Measurements from ENCODE around the gene ITIH3. TPM values are rescaled to one million over a fixed set of nuclear protein-coding genes. Genes with fewer than 3 reads are reported as not detected.
A peak's percentile ranks its signal among the peaks of the same experiment; 100 is the strongest.

The ITIH3 gene
- total RNA-seq, 1 donor from 2014 or later: not detected

DNA sequence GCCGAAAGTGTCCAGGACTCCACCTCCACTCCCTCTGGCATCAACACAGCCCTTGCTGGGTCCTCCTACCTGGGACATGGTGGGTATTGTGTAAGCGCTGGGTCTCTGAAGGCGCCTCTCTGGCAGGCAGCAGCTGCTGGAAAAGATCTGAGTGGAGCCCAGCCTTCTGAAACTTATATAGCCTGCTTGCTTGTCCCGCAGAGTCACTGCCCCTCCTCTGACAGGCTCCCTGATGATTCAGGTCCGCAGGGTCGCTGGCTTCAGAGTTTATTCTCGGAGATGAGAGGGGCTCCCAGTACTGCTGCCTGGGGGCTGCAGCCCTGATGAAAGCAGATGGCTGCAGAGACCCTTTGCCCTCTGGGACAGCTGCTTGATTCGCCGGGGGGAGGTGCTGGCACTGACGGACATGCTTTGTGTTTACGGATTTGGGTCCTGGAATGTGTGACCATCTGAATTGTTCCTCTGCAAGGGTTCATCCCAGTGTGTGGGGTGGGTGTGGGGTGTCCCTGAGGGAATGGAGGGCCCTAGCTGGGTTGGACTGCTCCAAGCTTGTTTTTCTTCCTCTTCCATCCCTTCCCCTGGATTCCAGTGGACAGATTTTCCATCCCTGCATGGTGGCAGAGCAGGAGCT is 40.4 kb downstream of the ITIH3 start, which contains the start of gene MUSTN1:
Gene MUSTN1 (minus strand): TSS at position 149 of the 631 bp plus-strand sequence. CDS start 71 bp downstream, at position 78.
- Mint-ChIP-seq H3K27me3 (ENCODE audit: unreplicated experiment) (peaks cover 8% of the 10 kb centered on the region), H3K9me3 (ENCODE audit: unreplicated experiment) (peaks cover 10% of the 10 kb centered on the region), H3K4me3 (ENCODE audit: unreplicated experiment) (peak within 1 kb of the TSS; percentile 73), H3K4me1 (ENCODE audit: low read depth, unreplicated experiment) (peaks cover 31% of the 10 kb centered on the region), H3K27ac (ENCODE audit: unreplicated experiment) (peak within 1 kb of the TSS; percentile 71), H3K36me3 (ENCODE audit: unreplicated experiment) (no peaks in the 10 kb centered on the region)
- TF ChIP-seq, protein P1, sequence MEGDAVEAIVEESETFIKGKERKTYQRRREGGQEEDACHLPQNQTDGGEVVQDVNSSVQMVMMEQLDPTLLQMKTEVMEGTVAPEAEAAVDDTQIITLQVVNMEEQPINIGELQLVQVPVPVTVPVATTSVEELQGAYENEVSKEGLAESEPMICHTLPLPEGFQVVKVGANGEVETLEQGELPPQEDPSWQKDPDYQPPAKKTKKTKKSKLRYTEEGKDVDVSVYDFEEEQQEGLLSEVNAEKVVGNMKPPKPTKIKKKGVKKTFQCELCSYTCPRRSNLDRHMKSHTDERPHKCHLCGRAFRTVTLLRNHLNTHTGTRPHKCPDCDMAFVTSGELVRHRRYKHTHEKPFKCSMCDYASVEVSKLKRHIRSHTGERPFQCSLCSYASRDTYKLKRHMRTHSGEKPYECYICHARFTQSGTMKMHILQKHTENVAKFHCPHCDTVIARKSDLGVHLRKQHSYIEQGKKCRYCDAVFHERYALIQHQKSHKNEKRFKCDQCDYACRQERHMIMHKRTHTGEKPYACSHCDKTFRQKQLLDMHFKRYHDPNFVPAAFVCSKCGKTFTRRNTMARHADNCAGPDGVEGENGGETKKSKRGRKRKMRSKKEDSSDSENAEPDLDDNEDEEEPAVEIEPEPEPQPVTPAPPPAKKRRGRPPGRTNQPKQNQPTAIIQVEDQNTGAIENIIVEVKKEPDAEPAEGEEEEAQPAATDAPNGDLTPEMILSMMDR (IDR thresholded peaks at IDR 0.05; ENCODE audit: partially characterized antibody, unreplicated experiment): no peak
- DNase-seq: peak; percentile 57

DNA sequence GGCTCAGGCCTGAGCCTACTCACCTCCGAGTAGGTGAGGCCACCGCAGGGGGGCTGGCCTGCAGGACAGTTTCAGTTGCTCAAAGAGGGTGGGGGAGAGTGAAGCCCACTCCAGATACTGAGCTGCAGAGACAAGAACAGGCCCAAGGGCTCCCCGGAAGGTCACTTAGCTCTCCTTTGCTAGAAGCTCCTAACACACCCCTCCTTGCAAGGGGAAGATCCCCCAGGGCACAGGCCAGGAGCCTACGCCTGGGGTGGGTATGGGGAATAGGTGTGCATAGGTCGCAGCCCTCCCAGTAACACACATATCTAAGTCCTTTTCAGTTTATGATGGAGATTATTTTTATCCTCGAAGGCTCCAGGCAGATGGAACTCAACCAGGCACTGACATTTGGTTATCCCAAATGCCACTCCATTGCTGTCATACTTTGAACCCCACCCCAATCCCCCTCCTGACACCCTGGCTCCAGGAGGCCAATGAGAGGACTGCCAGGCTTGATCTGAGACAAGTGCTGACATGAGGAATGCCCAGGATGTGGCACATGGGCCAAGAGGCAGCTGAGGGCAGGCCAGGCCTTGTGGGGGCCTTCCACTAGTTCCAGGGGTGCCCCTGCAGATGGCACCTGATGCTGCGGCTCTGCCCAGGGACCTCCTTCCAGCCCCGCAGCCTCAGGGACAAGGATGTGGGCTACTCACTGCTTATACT is 41.3 kb downstream of the ITIH3 start:
- Mint-ChIP-seq H3K4me1 (ENCODE audit: low read depth, unreplicated experiment) (peaks cover 31% of the 10 kb centered on the region), H3K4me3 (ENCODE audit: unreplicated experiment) (no peak overlapping the region), H3K36me3 (ENCODE audit: unreplicated experiment) (no peaks in the 10 kb centered on the region), H3K27ac (ENCODE audit: unreplicated experiment) (no peak overlapping the region), H3K9me3 (ENCODE audit: unreplicated experiment) (peaks cover 10% of the 10 kb centered on the region), H3K27me3 (ENCODE audit: unreplicated experiment) (peaks cover 9% of the 10 kb centered on the region)
- no peak for DNase-seq
- TF ChIP-seq, protein P1 (IDR thresholded peaks at IDR 0.05; ENCODE audit: partially characterized antibody, unreplicated experiment): no peak

GRCh38 chr3:52836471-52836845 is 41.9 kb downstream of the ITIH3 start:
- H3K27ac Mint-ChIP-seq (ENCODE audit: unreplicated experiment): no peak overlapping the region
- TF ChIP-seq, protein P1 (IDR thresholded peaks at IDR 0.05; ENCODE audit: partially characterized antibody, unreplicated experiment): no peak
- H3K4me1 Mint-ChIP-seq (ENCODE audit: low read depth, unreplicated experiment): peaks cover 26% of the 10 kb centered on the region
- peaks cover 10% of the 10 kb centered on the region for H3K9me3 Mint-ChIP-seq (ENCODE audit: unreplicated experiment)
- H3K4me3 Mint-ChIP-seq (ENCODE audit: unreplicated experiment): peak overlapping the region; percentile 34
- H3K36me3 Mint-ChIP-seq (ENCODE audit: unreplicated experiment): no peaks in the 10 kb centered on the region
- H3K27me3 Mint-ChIP-seq (ENCODE audit: unreplicated experiment): peaks cover 9% of the 10 kb centered on the region
- no peak for DNase-seq

GRCh38 chr3:52836986-52837385 is 42.4 kb downstream of the ITIH3 start:
- Mint-ChIP-seq H3K27ac (ENCODE audit: unreplicated experiment) (no peak overlapping the region), H3K36me3 (ENCODE audit: unreplicated experiment) (no peaks in the 10 kb centered on the region)

More at GRCh38 chr3:52836986-52837385, 42.4 kb downstream of the ITIH3 start:
- Mint-ChIP-seq H3K9me3 (ENCODE audit: unreplicated experiment) (peaks cover 10% of the 10 kb centered on the region), H3K4me1 (ENCODE audit: low read depth, unreplicated experiment) (peaks cover 23% of the 10 kb centered on the region), H3K27me3 (ENCODE audit: unreplicated experiment) (peaks cover 8% of the 10 kb centered on the region), H3K4me3 (ENCODE audit: unreplicated experiment) (peak overlapping the region; percentile 34)
- no peak for DNase-seq
- TF ChIP-seq, protein P1 (IDR thresholded peaks at IDR 0.05; ENCODE audit: partially characterized antibody, unreplicated experiment): no peak

Data from glutamatergic neuron (in vitro differentiated cells).